Measurements from ENCODE around the gene HMG20B.

Gene HMG20B

GRCh38 chr19:3572855-3573161 lies at the start of gene HMG20B:
Gene HMG20B, plus strand, starts transcription at chr19:3572944. Its CDS starts 366 bp downstream, at chr19:3573310.
- peak within 1 kb of the TSS; percentile 97 for H3K4me3 ChIP-seq (ENCODE audit: low read length)
- 0 out of 2 replicates have a peak, but pooled peaks cover 9% of the 10 kb centered on the region for H3F3A ChIP-seq (ENCODE audit: insufficient read depth, low read length)
- DNase-seq, result no peak
- peaks cover 11% of the 10 kb centered on the region for H3K27me3 ChIP-seq (replicated peaks; ENCODE audit: insufficient read depth, low read length)
- 0 out of 2 replicates have a peak, but pooled peaks cover 4% of the 10 kb centered on the region for H3K4me1 ChIP-seq (ENCODE audit: low read length)
- H3K27ac ChIP-seq (ENCODE audit: low read length), result no peak within 1 kb of the TSS; the same call in 1 of the 2 replicates
- H3K36me3 ChIP-seq (replicated peaks; ENCODE audit: insufficient read depth, low read length), result no peaks in the 10 kb centered on the region
- H3K9me3 ChIP-seq (replicated peaks; ENCODE audit: insufficient read depth, low read length), result no peaks in the 10 kb centered on the region
- H4K20me1 ChIP-seq (ENCODE audit: insufficient read depth, low read length), result no peaks in the 10 kb centered on the region
- H3K9me2 ChIP-seq (replicated peaks; ENCODE audit: insufficient read depth, low read length), result no peaks in the 10 kb centered on the region
- H3K9ac ChIP-seq (ENCODE audit: low read length), result peak within 1 kb of the TSS; percentile 72
- H3K4me2 ChIP-seq (ENCODE audit: low read depth, low read length), result peak within 1 kb of the TSS; percentile 95
- peak within 1 kb of the TSS; percentile 83 for H2AFZ ChIP-seq (ENCODE audit: low read length)
- no peak for TF ChIP-seq CTCF (IDR thresholded peaks at IDR 0.05; ENCODE audit: low read length)
- TF ChIP-seq EZH2 (optimal IDR thresholded peaks at IDR 0.05; ENCODE audit: low read depth, low read length), result no peak
- no peak for TF ChIP-seq EZH2phosphoT487 (IDR thresholded peaks at IDR 0.05; ENCODE audit: low read length)
- H3K79me2 ChIP-seq (ENCODE audit: low read length), result peaks cover 6% of the 10 kb centered on the region

- Histone ChIP-seq H3F3A (ENCODE audit: insufficient read depth, low read length) (no peaks in the 10 kb centered on the region), H4K20me1 (ENCODE audit: insufficient read depth, low read length) (no peaks in the 10 kb centered on the region)
Measured at GRCh38 chr19:3523361-3524077, 49.2 kb upstream of the HMG20B start.

GRCh38 chr19:3524078-3524842 lies 48.5 kb upstream of the HMG20B start:
- H3K9me3 ChIP-seq (replicated peaks; ENCODE audit: insufficient read depth, low read length), result no peaks in the 10 kb centered on the region
- no peak overlapping the region for H3K4me3 ChIP-seq (ENCODE audit: low read length)
- H3K36me3 ChIP-seq (replicated peaks; ENCODE audit: insufficient read depth, low read length), result 0 out of 2 replicates have a peak, but pooled peaks cover 3% of the 10 kb centered on the region
- no peak overlapping the region for H3K9ac ChIP-seq (ENCODE audit: low read length)
- H4K20me1 ChIP-seq (ENCODE audit: insufficient read depth, low read length), result no peaks in the 10 kb centered on the region
- no peak overlapping the region for H2AFZ ChIP-seq (ENCODE audit: low read length)
- no peak for DNase-seq
- H3K27me3 ChIP-seq (replicated peaks; ENCODE audit: insufficient read depth, low read length), result no peaks in the 10 kb centered on the region
- TF ChIP-seq CTCF (IDR thresholded peaks at IDR 0.05; ENCODE audit: low read length), result no peak
- TF ChIP-seq EZH2phosphoT487 (IDR thresholded peaks at IDR 0.05; ENCODE audit: low read length), result no peak
- TF ChIP-seq EZH2 (optimal IDR thresholded peaks at IDR 0.05; ENCODE audit: low read depth, low read length), result no peak
- H3K27ac ChIP-seq (ENCODE audit: low read length), result no peak overlapping the region
- H3F3A ChIP-seq (ENCODE audit: insufficient read depth, low read length), result no peaks in the 10 kb centered on the region
- H3K4me2 ChIP-seq (ENCODE audit: low read depth, low read length), result no peak overlapping the region
- H3K9me2 ChIP-seq (replicated peaks; ENCODE audit: insufficient read depth, low read length), result no peaks in the 10 kb centered on the region
- no peaks in the 10 kb centered on the region for H3K4me1 ChIP-seq (ENCODE audit: low read length)
- H3K79me2 ChIP-seq (ENCODE audit: low read length), result peaks cover 42% of the 10 kb centered on the region

More at GRCh38 chr19:3523361-3524077, 49.2 kb upstream of the HMG20B start:
- Histone ChIP-seq H3K9me3 (replicated peaks; ENCODE audit: insufficient read depth, low read length) (no peaks in the 10 kb centered on the region), H3K27ac (ENCODE audit: low read length) (no peak overlapping the region), H3K4me2 (ENCODE audit: low read depth, low read length) (no peak overlapping the region), H3K27me3 (replicated peaks; ENCODE audit: insufficient read depth, low read length) (no peaks in the 10 kb centered on the region), H3K79me2 (ENCODE audit: low read length) (peaks cover 49% of the 10 kb centered on the region), H3K36me3 (replicated peaks; ENCODE audit: insufficient read depth, low read length) (0 out of 2 replicates have a peak, but pooled peaks cover 3% of the 10 kb centered on the region), H3K9ac (ENCODE audit: low read length) (no peak overlapping the region), H3K4me1 (ENCODE audit: low read length) (no peaks in the 10 kb centered on the region), H2AFZ (ENCODE audit: low read length) (no peak overlapping the region), H3K4me3 (ENCODE audit: low read length) (no peak overlapping the region), H3K9me2 (replicated peaks; ENCODE audit: insufficient read depth, low read length) (no peaks in the 10 kb centered on the region)
- TF ChIP-seq CTCF (IDR thresholded peaks at IDR 0.05; ENCODE audit: low read length), result no peak
- no peak for DNase-seq
